Stimulated activated effector memory CD8-positive, alpha-beta T cell treated with anti-CD3 and anti-CD28 coated beads, Interleukin-12 subunit alpha, Interleukin-12 subunit beta, amount 100 ng/mL, for 72 hours (primary cell): ENCODE results near the gene CAPNS2.
A peak's percentile ranks its signal among the peaks of the same experiment; 100 is the strongest.

Source experiments
- ATAC-seq: fragments of 150-1000 bp; cut with Tn5 transposase; 2 replicates; pipeline ENCODE4 v1.10.0; 2021
- DNase-seq, 2 donors: peaks; one replicate each; pipeline ENCODE4 v3.0.0; 2021 to 2022; ENCODE audit warnings: low spot score in 2 of 2
- H3K27ac Mint-ChIP-seq: one replicate; pipeline ENCODE4 v1.8.0; 2022; ENCODE audit warnings: mild to moderate bottlenecking, mixed read lengths
- H3K36me3 Mint-ChIP-seq: one replicate; pipeline ENCODE4 v1.8.0; 2022; ENCODE audit warnings: mild to moderate bottlenecking, mixed read lengths
- H3K4me1 Mint-ChIP-seq: one replicate; pipeline ENCODE4 v1.8.0; 2022; ENCODE audit warnings: mixed read lengths
- H3K4me3 Mint-ChIP-seq: one replicate; pipeline ENCODE4 v1.8.0; 2022; ENCODE audit warnings: mild to moderate bottlenecking, mixed read lengths
- H3K9me3 Mint-ChIP-seq: one replicate; pipeline ENCODE4 v1.8.0; 2022; ENCODE audit warnings: mixed read lengths

CAPNS2 gene

DNA sequence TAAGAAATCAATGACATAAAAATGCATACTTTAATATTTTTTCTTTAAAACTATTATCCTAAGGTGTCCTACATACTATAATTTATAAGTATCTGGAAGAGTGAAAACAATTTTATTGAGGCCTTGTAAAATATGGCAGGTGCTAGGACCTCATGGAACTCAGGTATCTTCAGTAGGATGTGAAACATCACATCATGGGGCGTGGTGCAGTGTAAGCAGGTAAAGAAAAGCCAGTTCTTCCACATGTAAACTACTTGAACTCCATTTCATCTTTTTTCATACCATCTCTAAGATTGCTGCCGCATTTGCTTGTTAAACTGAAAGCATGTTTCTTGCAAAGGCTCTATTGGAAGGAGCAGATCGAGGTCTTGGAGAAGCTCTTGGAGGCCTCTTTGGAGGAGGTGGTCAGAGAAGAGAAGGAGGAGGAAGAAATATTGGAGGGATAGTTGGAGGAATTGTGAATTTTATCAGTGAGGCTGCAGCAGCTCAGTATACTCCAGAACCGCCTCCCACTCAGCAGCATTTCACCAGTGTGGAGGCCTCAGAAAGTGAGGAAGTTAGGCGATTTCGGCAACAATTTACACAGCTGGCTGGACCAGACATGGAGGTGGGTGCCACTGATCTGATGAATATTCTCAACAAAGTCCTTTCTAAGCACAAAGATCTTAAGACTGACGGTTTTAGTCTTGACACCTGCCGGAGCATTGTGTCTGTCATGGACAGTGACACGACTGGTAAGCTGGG lies at the start of gene CAPNS2:
TSS of gene CAPNS2 (plus strand) at position 253 of the 744 bp plus-strand sequence. CDS start at position 326, 73 bp downstream.
- Mint-ChIP-seq H3K4me3 (no peak within 1 kb of the TSS), H3K4me1 (no peaks in the 10 kb centered on the region), H3K9me3 (no peaks in the 10 kb centered on the region), H3K36me3 (no peaks in the 10 kb centered on the region), H3K27ac (no peak within 1 kb of the TSS)
- DNase-seq (no peak), ATAC-seq (no peak)

DNA sequence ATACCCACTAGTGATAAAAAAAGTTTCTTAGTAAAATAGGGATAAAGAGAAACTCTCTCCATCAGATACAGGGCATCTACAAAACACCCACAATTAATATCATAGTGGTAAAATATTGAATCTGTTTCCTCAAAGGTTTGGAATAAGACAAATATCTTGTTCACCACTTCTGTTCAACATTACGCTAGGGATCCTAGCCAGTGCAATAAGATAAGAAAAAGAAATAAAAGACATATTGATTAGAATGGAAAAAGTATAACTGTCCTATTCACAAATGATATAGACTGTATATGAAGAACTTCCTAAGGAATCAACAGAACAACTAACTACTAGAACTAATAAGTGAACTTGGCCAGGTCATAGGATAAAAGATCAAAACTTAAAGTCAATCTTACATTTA lies 44.7 kb upstream of the CAPNS2 start:
- H3K4me3 Mint-ChIP-seq = no peak overlapping the region
- H3K27ac Mint-ChIP-seq = no peak overlapping the region
- no peaks in the 10 kb centered on the region for H3K36me3 Mint-ChIP-seq
- peaks cover 9% of the 10 kb centered on the region for H3K9me3 Mint-ChIP-seq
- H3K4me1 Mint-ChIP-seq = no peaks in the 10 kb centered on the region
- ATAC-seq (no peak), DNase-seq (no peak)

DNA sequence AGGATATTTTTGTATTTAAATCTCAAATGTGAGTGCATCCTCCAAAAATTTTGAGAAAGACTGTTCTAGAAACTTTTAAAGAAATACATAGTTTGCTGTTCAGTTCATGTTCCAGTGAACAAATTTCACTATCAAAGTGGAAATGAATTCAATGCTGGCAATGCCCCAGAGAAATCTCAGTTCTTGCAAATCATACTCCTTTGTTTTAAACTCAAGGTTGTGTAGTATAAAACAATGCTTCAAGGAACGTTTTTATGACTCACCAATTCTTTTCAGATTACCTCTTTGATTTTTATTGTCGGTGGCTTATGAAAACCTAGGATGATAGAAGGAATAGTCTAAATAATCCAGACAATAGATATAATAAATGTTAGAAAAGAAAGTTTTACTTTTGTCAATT lies 40.0 kb upstream of the CAPNS2 start:
- ATAC-seq = no peak
- H3K9me3 Mint-ChIP-seq = peaks cover 3% of the 10 kb centered on the region
- no peak for DNase-seq
- H3K36me3 Mint-ChIP-seq = no peaks in the 10 kb centered on the region
- no peaks in the 10 kb centered on the region for H3K4me1 Mint-ChIP-seq
- H3K4me3 Mint-ChIP-seq = no peak overlapping the region
- H3K27ac Mint-ChIP-seq = no peak overlapping the region

DNA sequence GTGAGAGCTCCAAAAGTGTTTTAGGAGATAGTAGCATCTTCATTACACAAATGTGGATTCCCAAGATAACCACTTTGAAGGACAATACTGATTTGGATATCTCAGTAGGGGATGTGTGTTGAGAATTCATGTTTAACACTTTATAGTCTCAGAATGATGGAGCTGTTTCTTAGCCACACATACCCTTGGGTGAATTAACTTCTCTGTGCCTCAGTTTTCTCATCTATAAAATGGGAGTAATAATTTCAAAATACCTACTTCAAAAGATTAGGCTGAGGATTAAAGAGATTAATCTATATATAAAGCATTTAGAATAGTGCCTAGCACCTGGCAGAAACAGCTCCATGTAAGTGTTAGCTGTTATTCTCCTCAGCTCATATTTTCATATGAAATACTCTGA lies 38.6 kb upstream of the CAPNS2 start:
- Mint-ChIP-seq H3K4me3 (no peak overlapping the region), H3K27ac (no peak overlapping the region), H3K4me1 (no peaks in the 10 kb centered on the region), H3K9me3 (no peaks in the 10 kb centered on the region), H3K36me3 (no peaks in the 10 kb centered on the region)
- no peak for ATAC-seq
- no peak for DNase-seq

DNA sequence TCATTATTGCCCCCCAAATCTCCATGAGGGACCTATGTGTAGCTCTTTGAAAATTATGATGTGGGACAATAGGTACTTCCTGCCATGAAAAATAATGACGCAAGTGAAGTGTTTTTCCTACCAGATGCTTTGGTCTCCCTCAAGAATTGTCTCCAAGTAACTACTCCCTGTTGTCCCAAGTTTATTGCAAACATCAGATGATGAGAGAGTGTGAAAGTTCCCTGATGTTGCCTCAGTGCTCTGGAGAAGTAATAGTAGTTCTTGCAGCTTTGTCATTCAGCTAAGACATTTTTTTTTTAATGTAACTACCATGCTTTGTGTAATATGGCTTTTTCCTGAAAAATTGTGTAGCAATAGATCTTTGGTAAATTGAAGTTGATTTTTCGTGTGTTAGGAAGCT lies 37.5 kb upstream of the CAPNS2 start:
- no peak overlapping the region for H3K4me3 Mint-ChIP-seq
- no peaks in the 10 kb centered on the region for H3K4me1 Mint-ChIP-seq
- no peak for ATAC-seq
- no peaks in the 10 kb centered on the region for H3K9me3 Mint-ChIP-seq
- no peaks in the 10 kb centered on the region for H3K36me3 Mint-ChIP-seq
- no peak for DNase-seq
- H3K27ac Mint-ChIP-seq = no peak overlapping the region

DNA sequence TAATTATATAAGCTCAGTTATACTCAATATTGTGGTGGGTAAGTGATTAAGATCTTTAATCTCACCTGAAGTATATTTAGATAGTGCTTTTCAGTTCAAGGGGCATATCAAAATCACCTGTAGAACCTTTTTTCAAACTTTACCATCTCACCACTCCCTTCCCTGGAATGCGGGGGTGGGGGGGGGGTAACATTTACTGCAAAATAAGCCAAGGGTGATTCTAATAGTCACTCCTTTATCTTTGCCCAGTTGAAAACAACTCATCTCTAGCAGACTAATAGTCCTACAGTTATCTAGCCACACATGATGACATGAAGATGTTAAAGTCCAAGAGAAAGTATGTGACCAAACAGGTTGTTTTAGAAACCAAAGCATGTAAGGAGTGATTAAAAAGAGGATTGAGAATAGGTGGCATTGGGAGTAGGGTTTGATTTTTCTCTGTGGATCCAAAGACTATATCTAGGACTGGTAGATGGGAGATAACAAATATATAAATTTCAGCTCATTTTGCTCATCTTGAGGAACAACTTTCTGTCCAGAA lies 36.1 kb upstream of the CAPNS2 start:
- no peak overlapping the region for H3K4me3 Mint-ChIP-seq
- ATAC-seq (no peak), DNase-seq (no peak)
- no peaks in the 10 kb centered on the region for H3K9me3 Mint-ChIP-seq
- H3K36me3 Mint-ChIP-seq = no peaks in the 10 kb centered on the region
- no peak overlapping the region for H3K27ac Mint-ChIP-seq
- no peaks in the 10 kb centered on the region for H3K4me1 Mint-ChIP-seq

DNA sequence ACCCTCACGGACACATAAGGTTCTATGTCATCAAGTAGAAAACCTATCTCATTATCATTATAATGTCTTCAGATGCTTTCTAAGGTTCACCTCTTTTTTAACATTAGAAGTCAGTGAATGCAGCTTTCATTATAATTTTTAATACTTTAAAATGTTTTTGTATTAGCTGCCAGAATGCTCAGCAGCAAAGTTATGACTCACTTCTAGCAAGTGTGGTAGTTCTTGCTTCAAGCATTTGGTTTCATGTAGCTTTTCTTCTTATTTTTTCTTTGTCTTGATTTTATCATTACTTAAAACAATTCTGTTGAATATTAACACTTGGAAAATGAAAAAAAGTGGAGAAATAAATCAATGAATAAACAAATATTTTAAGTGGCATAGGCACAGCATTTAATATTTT lies 34.3 kb upstream of the CAPNS2 start:
- no peak for DNase-seq
- ATAC-seq = no peak
- H3K27ac Mint-ChIP-seq = no peak overlapping the region
- no peak overlapping the region for H3K4me3 Mint-ChIP-seq
- H3K9me3 Mint-ChIP-seq = no peaks in the 10 kb centered on the region
- no peaks in the 10 kb centered on the region for H3K36me3 Mint-ChIP-seq
- no peaks in the 10 kb centered on the region for H3K4me1 Mint-ChIP-seq

DNA sequence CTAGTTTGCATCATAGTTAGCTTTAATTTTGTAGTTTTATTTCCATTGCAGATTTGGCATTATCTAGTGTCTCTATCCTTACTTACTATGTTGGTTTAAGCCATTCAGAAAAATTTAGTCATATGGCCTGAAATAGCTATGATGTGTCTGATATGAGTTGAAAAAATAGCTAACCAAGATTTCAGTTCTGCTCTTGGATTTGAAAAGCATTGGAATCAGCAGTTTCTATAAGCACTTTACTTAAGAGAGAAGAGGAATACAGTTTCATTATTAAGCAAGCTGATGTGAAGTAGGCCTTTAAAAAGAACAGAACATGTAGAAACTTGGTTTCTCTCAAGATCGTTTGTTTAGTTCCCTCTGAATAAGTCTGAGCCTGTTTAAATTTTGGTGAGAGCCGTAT lies 31.7 kb upstream of the CAPNS2 start:
- H3K27ac Mint-ChIP-seq = no peak overlapping the region
- H3K4me3 Mint-ChIP-seq = no peak overlapping the region
- H3K4me1 Mint-ChIP-seq = no peaks in the 10 kb centered on the region
- no peaks in the 10 kb centered on the region for H3K9me3 Mint-ChIP-seq
- ATAC-seq (no peak), DNase-seq (no peak)
- no peaks in the 10 kb centered on the region for H3K36me3 Mint-ChIP-seq

DNA sequence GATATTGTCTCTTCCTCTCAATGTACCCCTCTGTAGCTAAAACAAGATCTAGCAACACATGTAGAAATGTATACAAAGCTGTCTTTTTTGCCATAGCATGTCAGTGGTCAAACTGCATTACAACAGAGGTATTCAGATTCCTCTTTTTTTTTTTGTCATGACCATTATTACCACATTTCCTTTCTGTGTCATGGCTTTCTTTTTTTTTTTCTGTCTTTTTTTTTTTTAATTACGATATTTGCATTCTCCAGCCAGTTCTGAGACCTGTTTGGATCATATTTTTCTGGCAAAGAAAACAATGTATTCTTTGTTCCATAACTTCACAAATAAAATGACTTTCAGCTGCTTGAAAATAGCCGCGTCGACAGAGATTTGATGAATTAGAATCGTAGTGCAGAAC lies 27.4 kb upstream of the CAPNS2 start:
- DNase-seq (no peak), ATAC-seq (no peak)
- Mint-ChIP-seq H3K4me3 (no peak overlapping the region), H3K27ac (no peak overlapping the region), H3K4me1 (no peaks in the 10 kb centered on the region), H3K9me3 (no peaks in the 10 kb centered on the region), H3K36me3 (no peaks in the 10 kb centered on the region)

DNA sequence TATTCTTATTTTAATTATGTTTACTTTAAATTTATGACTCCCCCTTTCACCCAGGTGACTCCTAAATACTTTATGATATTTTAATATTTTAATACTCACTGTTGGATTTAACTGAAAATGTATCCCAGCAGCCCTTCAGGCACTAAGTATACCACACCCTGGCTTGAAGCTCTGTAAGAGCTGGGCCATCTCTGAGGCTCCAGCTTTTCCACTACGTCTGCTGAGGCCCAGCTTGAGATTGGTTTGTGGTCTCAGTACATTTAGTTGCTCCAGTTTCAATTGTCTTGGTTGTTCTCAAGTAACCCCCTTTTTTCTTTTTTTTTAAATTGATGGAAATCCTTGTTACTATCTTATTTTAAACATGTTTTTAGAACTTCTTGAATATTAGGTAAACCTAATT lies 27.0 kb upstream of the CAPNS2 start:
- H3K36me3 Mint-ChIP-seq = no peaks in the 10 kb centered on the region
- H3K9me3 Mint-ChIP-seq = no peaks in the 10 kb centered on the region
- ATAC-seq (no peak), DNase-seq (no peak)
- no peaks in the 10 kb centered on the region for H3K4me1 Mint-ChIP-seq
- no peak overlapping the region for H3K4me3 Mint-ChIP-seq
- H3K27ac Mint-ChIP-seq = no peak overlapping the region

DNA sequence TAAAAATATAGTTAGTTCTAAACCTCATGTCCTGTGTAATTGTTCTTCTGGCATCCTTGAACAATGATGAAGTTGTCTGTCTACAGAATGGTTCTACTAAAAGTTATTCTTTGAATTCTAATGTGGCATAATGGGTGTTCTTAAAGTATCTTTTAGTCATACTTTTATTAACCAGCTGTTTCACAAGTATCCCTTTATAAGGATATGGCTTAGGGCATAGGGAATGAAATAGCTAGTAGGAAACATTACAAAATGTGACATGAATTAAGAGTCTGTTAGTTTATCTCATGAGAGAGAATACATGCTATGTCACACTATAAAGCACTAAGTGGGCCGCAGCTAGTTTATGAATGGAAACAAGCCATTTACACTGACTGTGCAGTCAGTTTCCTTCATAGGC lies 26.3 kb upstream of the CAPNS2 start:
- ATAC-seq = no peak
- DNase-seq = no peak
- Mint-ChIP-seq H3K4me1 (no peaks in the 10 kb centered on the region), H3K36me3 (no peaks in the 10 kb centered on the region), H3K27ac (no peak overlapping the region), H3K9me3 (no peaks in the 10 kb centered on the region), H3K4me3 (no peak overlapping the region)

DNA sequence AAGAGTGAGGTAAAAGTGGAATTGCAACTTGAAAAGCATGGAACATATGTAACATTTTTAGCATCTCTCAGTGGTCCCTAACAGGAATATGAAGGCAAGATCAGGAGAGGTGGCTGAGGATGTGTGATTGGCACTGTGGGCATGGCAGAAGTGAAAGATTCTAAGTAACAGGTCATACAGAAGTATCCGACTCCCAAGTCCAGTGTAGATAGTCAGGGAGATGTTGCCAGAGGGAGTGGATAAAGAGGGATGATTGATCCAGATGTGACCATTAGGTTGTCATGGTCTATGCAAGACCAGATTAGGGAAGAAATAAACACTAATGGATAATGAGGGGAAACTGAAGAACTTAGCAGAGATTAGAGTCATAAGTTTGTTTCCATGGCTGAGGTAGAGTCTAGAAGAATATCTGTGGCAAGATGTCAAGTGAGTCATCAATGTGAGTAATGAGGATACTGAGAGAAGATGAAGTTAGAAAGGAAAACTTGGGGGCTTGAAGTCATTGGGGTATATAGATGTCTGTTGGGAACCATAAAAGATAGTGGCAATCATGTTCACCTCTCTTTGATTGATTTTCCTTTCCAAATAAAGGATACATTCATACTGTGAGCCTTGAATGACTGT lies 23.9 kb upstream of the CAPNS2 start:
- no peaks in the 10 kb centered on the region for H3K36me3 Mint-ChIP-seq
- H3K4me1 Mint-ChIP-seq = no peaks in the 10 kb centered on the region
- no peak overlapping the region for H3K4me3 Mint-ChIP-seq
- DNase-seq (no peak), ATAC-seq (peak; percentile 48)
- no peak overlapping the region for H3K27ac Mint-ChIP-seq
- no peaks in the 10 kb centered on the region for H3K9me3 Mint-ChIP-seq

DNA sequence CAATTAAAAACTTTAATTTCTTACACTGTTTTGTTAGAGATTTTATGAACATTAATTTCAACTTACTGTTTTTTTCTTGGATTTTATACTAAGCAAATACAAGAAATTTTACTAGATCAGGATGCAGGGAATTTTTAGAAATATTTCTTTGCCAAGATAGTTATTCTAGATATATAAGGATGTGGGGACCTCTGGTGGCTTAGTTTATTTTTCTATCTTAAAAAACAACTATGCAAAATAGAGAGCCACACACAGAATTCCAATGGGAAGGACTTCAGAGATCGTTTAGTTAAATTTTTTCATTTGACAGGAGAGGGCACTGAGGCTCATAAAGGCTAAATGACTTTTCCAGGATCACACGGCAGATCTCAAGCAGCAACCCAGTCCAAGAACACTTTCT lies 23.0 kb upstream of the CAPNS2 start:
- no peak for DNase-seq
- no peaks in the 10 kb centered on the region for H3K4me1 Mint-ChIP-seq
- no peak overlapping the region for H3K4me3 Mint-ChIP-seq
- no peaks in the 10 kb centered on the region for H3K9me3 Mint-ChIP-seq
- no peaks in the 10 kb centered on the region for H3K36me3 Mint-ChIP-seq
- no peak for ATAC-seq
- no peak overlapping the region for H3K27ac Mint-ChIP-seq

DNA sequence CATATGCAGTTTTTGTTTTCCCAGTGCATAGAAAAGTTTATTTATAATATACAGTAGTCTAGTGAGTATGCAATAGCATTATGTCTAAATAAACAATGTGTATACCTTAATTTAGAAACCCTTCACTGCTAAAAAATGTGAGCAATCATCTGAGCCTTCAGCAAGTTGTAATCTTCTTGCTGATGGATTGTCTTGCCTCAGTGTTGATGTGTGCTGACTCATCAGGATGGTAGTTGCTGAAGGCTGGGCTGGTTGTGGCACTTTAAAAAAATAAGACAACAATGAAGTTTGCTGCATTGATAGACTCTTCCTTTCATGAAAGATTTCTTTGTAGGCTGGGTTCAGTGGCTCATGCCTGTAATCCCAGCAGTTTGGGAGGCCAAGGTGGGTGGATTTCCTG lies 13.9 kb upstream of the CAPNS2 start:
- Mint-ChIP-seq H3K4me1 (no peaks in the 10 kb centered on the region), H3K36me3 (no peaks in the 10 kb centered on the region), H3K27ac (no peak overlapping the region), H3K9me3 (no peaks in the 10 kb centered on the region), H3K4me3 (no peak overlapping the region)
- ATAC-seq (no peak), DNase-seq (no peak)

DNA sequence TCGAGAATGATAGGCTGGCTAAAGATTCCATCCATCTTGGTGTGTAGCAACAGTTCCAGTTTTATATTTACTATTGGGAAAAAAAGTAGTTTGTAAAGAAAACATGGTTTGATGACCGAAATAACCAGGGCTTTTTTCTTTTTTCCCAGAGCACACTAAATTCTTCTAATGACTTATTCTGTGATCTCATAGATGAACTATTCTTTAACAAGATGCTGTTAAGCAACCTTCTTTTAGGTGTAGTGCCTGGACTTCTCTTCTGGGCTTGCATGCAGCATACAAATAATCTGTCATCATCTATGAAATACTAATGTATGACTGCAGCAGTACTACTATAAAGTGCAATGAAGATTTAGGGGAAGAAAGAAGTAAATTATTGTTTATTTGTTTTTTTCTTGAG lies 11.0 kb upstream of the CAPNS2 start:
- H3K36me3 Mint-ChIP-seq = no peaks in the 10 kb centered on the region
- no peak overlapping the region for H3K4me3 Mint-ChIP-seq
- no peaks in the 10 kb centered on the region for H3K4me1 Mint-ChIP-seq
- no peak overlapping the region for H3K27ac Mint-ChIP-seq
- ATAC-seq = no peak
- no peaks in the 10 kb centered on the region for H3K9me3 Mint-ChIP-seq
- no peak for DNase-seq

DNA sequence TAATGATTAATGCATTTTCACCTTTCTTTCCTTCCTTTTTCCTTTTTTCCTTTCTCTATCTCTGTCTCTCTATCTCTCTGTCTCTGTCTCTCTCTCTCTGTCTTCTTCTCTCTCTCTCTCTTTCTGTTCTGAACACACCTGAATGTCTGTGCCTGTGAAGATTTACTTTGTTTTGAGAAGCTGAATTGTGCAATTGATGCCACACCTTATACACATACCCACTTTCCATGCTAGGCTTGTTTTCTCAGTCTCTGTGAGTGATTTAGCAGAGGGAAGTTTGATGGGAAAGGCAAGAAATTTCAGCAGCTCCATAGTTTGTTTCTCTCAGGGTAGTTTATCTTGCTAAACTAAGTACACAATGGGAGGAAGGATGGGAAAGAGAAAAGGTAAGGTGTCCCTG lies 9.3 kb upstream of the CAPNS2 start:
- H3K4me3 Mint-ChIP-seq = no peak overlapping the region
- ATAC-seq = no peak
- DNase-seq = no peak
- no peak overlapping the region for H3K27ac Mint-ChIP-seq
- no peaks in the 10 kb centered on the region for H3K9me3 Mint-ChIP-seq
- no peaks in the 10 kb centered on the region for H3K36me3 Mint-ChIP-seq
- no peaks in the 10 kb centered on the region for H3K4me1 Mint-ChIP-seq
